ENCODE measurements around the gene PDE7B.

- no peak for TF ChIP-seq CTCF (IDR thresholded peaks at IDR 0.05)
- no peak for TF ChIP-seq ZFX (IDR thresholded peaks at IDR 0.05; ENCODE audit: borderline replicate concordance)
Measured at GRCh38 chr6:135990439-135990838, 138.9 kb downstream of the PDE7B start.

All from 22Rv1 (cell line).